Fibroblast of mammary gland (primary cell): Measurements from ENCODE around the gene PLEKHH2.

ENCODE experiments used
- DNase-seq: peaks from one replicate; pipeline ENCODE4 v3.0.0-alpha.2; 2010; ENCODE audit warnings: low read depth
- H3K4me3 ChIP-seq: 2 replicates; pipeline ENCODE4 v1.5.1; 2011; ENCODE audit warnings: low read depth, mild to moderate bottlenecking, low read length, moderate library complexity; ENCODE audit not compliant: control insufficient read depth
- TF ChIP-seq, protein P1 (sequence below): conservative IDR thresholded peaks from 2 replicates; pipeline ENCODE4 v1.5.1; 2011; ENCODE audit warnings: low read depth, low read length, inconsistent platforms; ENCODE audit not compliant: control insufficient read depth, insufficient read depth

PLEKHH2 gene

DNA sequence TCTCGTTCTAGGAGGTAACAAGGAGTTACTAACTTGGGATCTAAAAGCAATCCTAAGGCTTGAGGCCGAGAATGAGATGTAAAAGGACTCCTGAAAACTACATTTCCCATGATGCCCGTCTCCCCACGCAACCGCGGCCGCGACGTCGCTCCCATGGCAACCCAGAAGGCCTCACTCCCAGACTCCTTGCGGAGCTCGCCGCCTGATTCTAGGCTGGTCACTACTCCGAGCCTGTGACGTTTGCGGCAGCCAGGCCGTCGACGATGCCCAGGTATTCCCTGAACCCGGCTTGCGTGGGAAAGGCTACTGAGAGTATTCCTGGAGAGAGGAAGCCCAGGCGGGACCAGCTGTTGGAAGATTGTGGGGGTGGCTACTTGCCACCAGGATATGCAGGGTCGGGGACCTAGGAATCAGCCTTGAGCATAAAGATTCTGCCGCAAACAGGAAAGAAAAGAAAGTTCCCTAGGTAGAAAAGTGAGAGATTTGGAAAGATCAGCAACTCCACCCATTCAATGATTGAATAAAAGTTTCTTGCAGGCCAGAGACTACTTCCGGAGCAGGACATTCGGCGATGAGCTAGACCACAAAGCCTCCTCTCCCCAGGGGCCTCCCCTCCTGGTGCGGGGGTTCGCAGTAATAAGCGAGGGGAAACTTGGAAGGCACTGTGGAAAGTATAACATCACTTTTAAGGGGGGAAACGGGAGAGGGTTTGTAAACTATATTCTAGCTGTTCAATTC is 137.0 kb downstream of the PLEKHH2 start, which contains the start of gene DYNC2LI1:
Gene DYNC2LI1, plus strand, starts transcription at position 164 of the 738 bp plus-strand sequence. Its CDS starts 100 bp downstream, at position 264.
- TF ChIP-seq, protein P1, sequence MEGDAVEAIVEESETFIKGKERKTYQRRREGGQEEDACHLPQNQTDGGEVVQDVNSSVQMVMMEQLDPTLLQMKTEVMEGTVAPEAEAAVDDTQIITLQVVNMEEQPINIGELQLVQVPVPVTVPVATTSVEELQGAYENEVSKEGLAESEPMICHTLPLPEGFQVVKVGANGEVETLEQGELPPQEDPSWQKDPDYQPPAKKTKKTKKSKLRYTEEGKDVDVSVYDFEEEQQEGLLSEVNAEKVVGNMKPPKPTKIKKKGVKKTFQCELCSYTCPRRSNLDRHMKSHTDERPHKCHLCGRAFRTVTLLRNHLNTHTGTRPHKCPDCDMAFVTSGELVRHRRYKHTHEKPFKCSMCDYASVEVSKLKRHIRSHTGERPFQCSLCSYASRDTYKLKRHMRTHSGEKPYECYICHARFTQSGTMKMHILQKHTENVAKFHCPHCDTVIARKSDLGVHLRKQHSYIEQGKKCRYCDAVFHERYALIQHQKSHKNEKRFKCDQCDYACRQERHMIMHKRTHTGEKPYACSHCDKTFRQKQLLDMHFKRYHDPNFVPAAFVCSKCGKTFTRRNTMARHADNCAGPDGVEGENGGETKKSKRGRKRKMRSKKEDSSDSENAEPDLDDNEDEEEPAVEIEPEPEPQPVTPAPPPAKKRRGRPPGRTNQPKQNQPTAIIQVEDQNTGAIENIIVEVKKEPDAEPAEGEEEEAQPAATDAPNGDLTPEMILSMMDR: no peak
- H3K4me3 ChIP-seq: peak within 1 kb of the TSS; percentile 94
- peak; percentile 89 for DNase-seq

DNA sequence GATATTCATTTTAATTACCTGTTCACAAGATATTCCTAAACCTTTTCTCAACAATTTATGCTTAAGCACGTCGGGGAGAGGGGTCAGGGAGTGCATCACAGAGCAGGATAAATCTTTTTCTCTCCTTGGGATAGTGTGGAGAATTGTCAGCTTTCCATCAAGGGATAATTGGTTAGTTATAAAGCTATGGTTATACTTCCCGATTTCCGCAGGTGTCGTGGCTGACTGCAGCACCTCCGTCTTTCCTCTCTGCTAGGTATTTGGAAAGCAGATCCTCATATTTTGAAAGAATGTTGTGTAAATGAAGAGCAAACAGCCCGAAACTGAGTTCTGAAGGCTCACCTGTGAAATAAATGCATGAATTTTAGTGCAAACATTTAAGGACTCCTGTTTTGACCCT is 137.6 kb downstream of the PLEKHH2 start:
- peak overlapping the region; percentile 94 for H3K4me3 ChIP-seq
- DNase-seq: no peak
- TF ChIP-seq, protein P1: no peak

DNA sequence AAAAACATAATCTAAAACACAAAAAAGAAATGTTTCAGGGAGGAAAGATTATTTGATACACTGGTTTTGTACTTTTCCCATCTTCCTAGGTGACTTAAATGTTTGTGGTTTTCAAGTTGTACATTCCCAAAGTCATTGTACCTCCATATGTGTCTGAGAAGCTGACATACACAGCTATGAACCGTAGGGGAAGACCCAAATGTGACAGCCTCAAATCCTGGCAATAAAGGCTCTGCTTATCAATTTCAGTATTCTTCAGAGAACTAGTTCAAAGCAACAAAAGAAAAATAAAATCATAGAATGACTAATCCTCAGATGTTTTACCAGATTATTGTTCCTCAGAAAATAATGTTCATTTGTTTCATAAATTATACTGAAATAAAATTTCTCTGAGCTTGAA is 139.3 kb downstream of the PLEKHH2 start:
- no peak for DNase-seq
- TF ChIP-seq, protein P1: no peak

DNA sequence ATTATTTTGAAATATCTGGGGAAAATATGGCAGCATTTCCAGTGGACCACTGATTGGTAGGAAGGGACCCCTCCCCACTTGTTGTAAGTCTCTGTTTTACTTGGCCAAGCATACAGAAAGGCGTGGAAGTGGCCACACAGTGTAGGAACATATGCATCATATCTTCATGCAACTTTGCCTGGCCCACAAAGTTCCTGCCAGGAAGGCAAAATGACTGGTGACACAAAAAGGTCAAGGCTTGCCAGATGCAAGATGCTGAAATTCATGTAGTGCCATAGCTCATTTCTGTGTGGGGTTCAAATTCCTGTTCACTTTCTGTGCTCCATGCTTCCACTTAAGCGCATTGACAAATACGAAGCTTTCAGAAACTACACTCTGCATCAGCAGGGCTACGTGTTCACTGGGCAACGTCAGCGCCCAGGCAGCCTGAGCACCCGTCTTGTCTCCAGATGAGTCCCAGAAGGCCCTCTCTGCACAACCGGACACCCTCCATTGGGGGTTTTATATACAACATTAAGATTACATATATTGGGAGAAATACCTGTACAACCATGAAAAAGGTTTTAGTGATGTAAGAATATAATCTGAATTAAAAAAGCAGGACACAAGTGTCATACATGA is 140.4 kb downstream of the PLEKHH2 start:
- no peak for DNase-seq
- no peak overlapping the region for H3K4me3 ChIP-seq
- TF ChIP-seq, protein P1: no peak

More for the DNA sequence above, 139.3 kb downstream of the PLEKHH2 start:
- H3K4me3 ChIP-seq: no peak overlapping the region

DNA sequence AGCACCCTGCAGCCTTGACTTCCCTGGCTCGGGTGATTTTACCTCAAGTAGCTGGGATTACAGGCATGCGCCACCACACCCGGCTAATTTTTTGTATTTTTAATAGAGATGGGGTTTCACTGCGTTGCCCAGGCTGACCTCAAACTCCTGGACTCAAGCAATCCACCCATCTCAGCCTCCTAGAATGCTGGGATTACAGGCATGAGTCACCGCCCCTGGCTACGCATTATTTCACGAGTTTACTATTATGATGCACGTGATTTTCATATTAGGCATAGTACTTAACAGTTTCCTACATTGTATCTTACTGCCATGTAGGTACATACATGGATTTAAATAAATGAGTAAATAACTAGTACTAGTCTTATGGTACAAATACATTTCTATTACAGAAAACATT is 141.2 kb downstream of the PLEKHH2 start:
- TF ChIP-seq, protein P1: no peak
- DNase-seq: peak; percentile 44
- H3K4me3 ChIP-seq: no peak overlapping the region

DNA sequence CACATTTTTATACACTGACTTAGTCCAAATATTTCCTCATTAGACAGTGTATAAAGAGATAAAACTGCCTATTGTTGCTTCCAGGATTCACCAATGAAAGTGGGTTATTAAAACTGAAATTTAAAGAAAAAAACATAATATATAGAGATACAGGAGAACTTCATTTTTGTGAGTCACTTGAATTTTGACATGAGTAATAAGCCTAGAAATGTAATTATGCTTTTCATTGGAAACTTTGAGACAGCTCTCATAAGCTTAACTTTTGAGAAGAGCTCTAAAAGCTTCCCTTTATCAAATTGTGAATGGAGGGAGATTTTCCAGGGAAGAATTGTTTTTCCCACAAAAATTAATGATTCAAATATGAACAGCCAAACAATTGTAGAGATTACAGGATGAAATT is 150.8 kb downstream of the PLEKHH2 start:
- no peak overlapping the region for H3K4me3 ChIP-seq
- DNase-seq: no peak
- TF ChIP-seq, protein P1: no peak
